HUES48 (cell line): Measurements from ENCODE around the gene CDK13.
"Not testable (repeated sequence)": the region's sequence is repeated elsewhere in the genome, so short reads cannot be mapped to it uniquely, and the experiment has no call there.

ENCODE experiments used
- H3K27ac ChIP-seq: one replicate; pipeline ENCODE4 v1.7.0; 2013; ENCODE audit warnings: low read depth, low read length, inconsistent platforms
- H3K27me3 ChIP-seq: 2 replicates; pipeline ENCODE4 v1.6.1; 2013; ENCODE audit warnings: mild to moderate bottlenecking, low read length; ENCODE audit not compliant: control insufficient read depth, insufficient read depth
- H3K36me3 ChIP-seq: 2 replicates; pipeline ENCODE4 v1.6.1; 2013; ENCODE audit warnings: low read length; ENCODE audit not compliant: control insufficient read depth, insufficient read depth
- H3K4me1 ChIP-seq: 2 replicates; pipeline ENCODE4 v1.6.1; 2013; ENCODE audit warnings: mild to moderate bottlenecking, low read length; ENCODE audit not compliant: control insufficient read depth, insufficient read depth
- H3K4me3 ChIP-seq: 2 replicates; pipeline ENCODE4 v1.5.1; 2013; ENCODE audit warnings: mild to moderate bottlenecking, low read depth, low read length
- H3K9ac ChIP-seq: 2 replicates; pipeline ENCODE4 v1.6.1; 2013; ENCODE audit warnings: mild to moderate bottlenecking, low read depth, low read length, moderate library complexity
- H3K9me3 ChIP-seq: 2 replicates; pipeline ENCODE4 v1.6.1; 2013; ENCODE audit warnings: low read length; ENCODE audit not compliant: control insufficient read depth, insufficient read depth

The CDK13 gene

DNA sequence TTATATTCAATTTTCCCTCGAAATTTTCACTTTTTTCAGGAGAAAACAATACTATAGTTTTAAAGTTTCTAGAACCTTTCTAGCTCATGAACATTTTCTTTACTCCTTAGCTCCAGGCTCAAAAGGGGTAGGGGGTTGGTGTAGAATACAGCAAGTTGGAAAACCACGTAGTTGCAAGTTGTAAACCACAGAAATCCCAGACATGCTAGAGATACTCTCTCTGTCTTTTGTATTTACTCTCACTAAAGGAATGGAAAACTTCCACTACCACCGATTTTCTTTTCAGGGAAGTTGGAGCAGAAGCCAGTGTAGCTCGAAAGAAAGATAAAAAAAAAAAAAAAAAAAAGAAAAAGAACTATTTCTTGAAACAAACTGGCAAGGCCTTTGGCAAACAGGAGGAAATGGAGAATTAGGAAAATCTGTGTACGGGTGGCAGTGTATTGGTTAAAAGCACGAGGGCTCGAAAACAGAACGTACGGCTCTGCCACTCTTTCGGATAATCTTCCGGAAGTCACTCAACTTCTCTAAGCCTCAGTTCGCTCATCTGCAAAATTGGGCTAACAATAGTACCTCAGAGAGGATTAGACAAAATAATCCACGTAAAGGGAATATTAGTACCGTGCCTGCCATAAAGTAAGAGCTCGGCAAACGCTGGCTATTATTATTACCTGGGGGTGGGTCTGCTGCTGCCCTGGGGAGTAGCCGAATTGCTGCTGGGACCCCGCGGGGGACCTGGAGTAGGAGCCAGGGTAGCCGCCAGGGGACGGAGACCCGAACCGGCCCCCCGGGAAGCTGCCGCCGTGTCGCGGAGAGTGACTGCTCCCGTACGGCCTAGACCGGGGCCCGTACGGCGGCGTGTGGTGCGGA is 183.7 kb downstream of the CDK13 start:
- Histone ChIP-seq H3K27me3 (peaks cover 13% of the 10 kb centered on the region), H3K36me3 (peaks cover 12% of the 10 kb centered on the region; the same call in 1 of the 2 replicates), H3K9ac (peak overlapping the region; percentile 90), H3K9me3 (no peaks in the 10 kb centered on the region), H3K4me3 (peak overlapping the region; percentile 90), H3K4me1 (peaks cover 8% of the 10 kb centered on the region; the same call in 1 of the 2 replicates), H3K27ac (peak overlapping the region; percentile 97)

DNA sequence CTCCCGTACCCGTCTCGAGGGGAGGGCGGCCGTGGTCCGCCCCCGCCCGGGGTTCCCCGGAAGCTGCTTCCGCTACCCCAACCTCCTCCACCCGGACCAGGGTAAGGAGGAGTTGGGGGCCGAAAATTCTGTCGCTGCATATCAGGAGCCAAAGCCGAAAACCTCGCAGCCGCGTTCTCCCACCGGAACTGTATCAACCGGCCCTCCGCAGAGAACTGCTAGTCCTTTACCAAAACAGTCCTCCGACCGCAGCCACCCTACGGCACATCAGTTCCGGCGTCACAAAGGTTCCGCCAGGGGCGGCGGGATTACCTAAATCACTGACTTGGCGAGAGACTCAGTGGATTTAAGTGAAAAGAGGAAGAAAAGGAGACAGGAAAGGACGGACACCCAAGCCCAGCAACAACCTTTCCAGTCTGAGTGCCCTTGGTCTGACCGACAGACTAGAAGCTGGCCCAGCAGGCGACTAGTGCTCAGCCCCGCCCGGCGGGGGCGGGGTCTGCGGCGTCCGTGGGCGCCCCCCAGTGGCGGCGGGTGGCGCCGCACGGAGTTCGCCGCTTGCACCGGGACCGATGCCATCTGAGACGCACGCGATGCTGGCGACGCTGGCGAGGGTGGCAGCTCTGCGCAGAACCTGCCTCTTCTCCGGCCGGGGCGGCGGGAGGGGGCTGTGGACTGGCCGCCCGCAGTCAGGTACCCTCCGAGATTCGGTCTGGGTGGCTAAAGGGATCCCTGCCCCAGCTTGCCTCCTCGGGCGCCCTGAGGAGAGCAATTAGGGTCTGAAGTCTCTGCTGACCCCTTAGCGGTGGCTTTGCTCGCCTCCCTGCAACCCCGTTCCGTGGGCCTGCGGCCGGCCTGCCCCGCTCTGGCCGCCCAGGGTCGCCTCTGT is 184.6 kb downstream of the CDK13 start, which contains the start of the genes MPLKIP and SUGCT:
Gene MPLKIP (minus strand): TSS at position 195 of the 889 bp plus-strand sequence. CDS start 55 bp downstream, at position 140.
Gene SUGCT (plus strand): TSS at position 578 of the 889 bp plus-strand sequence.
- peak within 1 kb of the TSS; percentile 90 for H3K4me3 ChIP-seq
- H3K27ac ChIP-seq = peak within 1 kb of the TSS; percentile 97
- no peaks in the 10 kb centered on the region for H3K9me3 ChIP-seq
- peaks cover 13% of the 10 kb centered on the region for H3K27me3 ChIP-seq
- H3K36me3 ChIP-seq = peaks cover 12% of the 10 kb centered on the region; the same call in 1 of the 2 replicates
- H3K9ac ChIP-seq = peak within 1 kb of the TSS; percentile 90
- H3K4me1 ChIP-seq = peaks cover 8% of the 10 kb centered on the region; the same call in 1 of the 2 replicates

DNA sequence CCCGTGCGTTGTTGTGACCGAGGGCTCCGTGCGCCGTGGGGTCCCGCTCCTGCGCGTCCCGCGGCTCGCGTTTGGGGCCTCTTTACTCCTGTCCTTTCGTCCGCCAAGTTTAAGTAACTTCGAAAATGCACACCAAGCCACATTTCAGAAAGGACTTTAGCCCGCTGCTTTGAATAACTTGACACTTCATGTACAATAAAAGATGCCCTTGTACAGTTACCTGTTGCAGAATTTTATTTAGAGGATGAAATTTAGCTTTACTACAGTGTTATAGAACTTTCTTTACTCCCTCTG is 185.2 kb downstream of the CDK13 start:
- H3K9me3 ChIP-seq = no peaks in the 10 kb centered on the region
- peak overlapping the region; percentile 97 for H3K27ac ChIP-seq
- H3K9ac ChIP-seq = no peak overlapping the region
- peaks cover 8% of the 10 kb centered on the region; the same call in 1 of the 2 replicates for H3K4me1 ChIP-seq
- peak overlapping the region; percentile 90 for H3K4me3 ChIP-seq
- H3K36me3 ChIP-seq = peaks cover 12% of the 10 kb centered on the region; the same call in 1 of the 2 replicates
- H3K27me3 ChIP-seq = peaks cover 13% of the 10 kb centered on the region

- no peak overlapping the region for H3K4me3 ChIP-seq
- H3K27ac ChIP-seq = no peak overlapping the region
- H3K9me3 ChIP-seq = no peaks in the 10 kb centered on the region
- peaks cover 13% of the 10 kb centered on the region for H3K27me3 ChIP-seq
- no peak overlapping the region for H3K9ac ChIP-seq
- peaks cover 8% of the 10 kb centered on the region; the same call in 1 of the 2 replicates for H3K4me1 ChIP-seq
- H3K36me3 ChIP-seq = peaks cover 4% of the 10 kb centered on the region; the same call in 1 of the 2 replicates
These were observed 187.5 kb downstream of the CDK13 start for GRCh38 chr7:40137563-40137962.

GRCh38 chr7:40138973-40139372 is 188.9 kb downstream of the CDK13 start:
- H3K36me3 ChIP-seq = no peaks in the 10 kb centered on the region
- H3K4me1 ChIP-seq = no peaks in the 10 kb centered on the region
- peaks cover 13% of the 10 kb centered on the region for H3K27me3 ChIP-seq
- H3K27ac ChIP-seq = no peak overlapping the region
- H3K4me3 ChIP-seq = no peak overlapping the region
- H3K9ac ChIP-seq = no peak overlapping the region
- no peaks in the 10 kb centered on the region for H3K9me3 ChIP-seq

- not testable (repeated sequence) for H3K9ac ChIP-seq, H3K27ac ChIP-seq, H3K36me3 ChIP-seq, H3K9me3 ChIP-seq, H3K4me3 ChIP-seq, H3K4me1 ChIP-seq
- H3K27me3 ChIP-seq = peaks cover 13% of the 10 kb centered on the region
These were observed 189.8 kb downstream of the CDK13 start for GRCh38 chr7:40139891-40140290.

GRCh38 chr7:40141916-40142315 is 191.9 kb downstream of the CDK13 start:
- H3K9me3 ChIP-seq = peaks cover 11% of the 10 kb centered on the region; the same call in 1 of the 2 replicates
- not testable (repeated sequence) for H3K9ac ChIP-seq, H3K36me3 ChIP-seq, H3K27ac ChIP-seq, H3K4me1 ChIP-seq, H3K4me3 ChIP-seq, H3K27me3 ChIP-seq

DNA sequence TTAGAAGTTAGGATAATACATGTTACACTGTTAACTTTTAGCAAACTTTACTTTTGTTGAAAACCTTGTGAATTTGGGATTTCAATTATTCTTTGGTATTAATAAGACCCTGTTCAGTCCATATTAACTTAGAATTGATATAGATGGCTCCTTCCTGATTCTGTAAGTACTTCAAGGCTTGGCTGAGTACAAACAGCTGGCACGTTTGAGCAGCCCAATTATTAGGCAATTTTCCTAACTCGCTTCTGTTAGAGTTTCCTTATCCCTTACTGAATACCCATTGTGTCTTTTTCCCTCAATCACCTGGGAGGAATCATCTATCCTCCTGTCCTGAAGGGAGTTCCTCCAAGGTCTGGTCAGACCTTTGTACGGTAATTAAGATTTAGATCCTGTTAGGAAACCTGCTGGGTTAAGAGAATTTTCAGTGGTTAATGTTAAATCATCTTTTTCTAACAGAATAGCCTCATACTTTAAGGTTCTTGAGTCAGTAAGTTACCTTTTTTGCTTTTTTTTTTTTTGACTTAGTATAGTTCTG is 195.6 kb downstream of the CDK13 start:
- not testable (repeated sequence) for H3K27me3 ChIP-seq, H3K27ac ChIP-seq, H3K36me3 ChIP-seq, H3K4me3 ChIP-seq, H3K4me1 ChIP-seq, H3K9ac ChIP-seq
- peaks cover 12% of the 10 kb centered on the region; the same call in 1 of the 2 replicates for H3K9me3 ChIP-seq

DNA sequence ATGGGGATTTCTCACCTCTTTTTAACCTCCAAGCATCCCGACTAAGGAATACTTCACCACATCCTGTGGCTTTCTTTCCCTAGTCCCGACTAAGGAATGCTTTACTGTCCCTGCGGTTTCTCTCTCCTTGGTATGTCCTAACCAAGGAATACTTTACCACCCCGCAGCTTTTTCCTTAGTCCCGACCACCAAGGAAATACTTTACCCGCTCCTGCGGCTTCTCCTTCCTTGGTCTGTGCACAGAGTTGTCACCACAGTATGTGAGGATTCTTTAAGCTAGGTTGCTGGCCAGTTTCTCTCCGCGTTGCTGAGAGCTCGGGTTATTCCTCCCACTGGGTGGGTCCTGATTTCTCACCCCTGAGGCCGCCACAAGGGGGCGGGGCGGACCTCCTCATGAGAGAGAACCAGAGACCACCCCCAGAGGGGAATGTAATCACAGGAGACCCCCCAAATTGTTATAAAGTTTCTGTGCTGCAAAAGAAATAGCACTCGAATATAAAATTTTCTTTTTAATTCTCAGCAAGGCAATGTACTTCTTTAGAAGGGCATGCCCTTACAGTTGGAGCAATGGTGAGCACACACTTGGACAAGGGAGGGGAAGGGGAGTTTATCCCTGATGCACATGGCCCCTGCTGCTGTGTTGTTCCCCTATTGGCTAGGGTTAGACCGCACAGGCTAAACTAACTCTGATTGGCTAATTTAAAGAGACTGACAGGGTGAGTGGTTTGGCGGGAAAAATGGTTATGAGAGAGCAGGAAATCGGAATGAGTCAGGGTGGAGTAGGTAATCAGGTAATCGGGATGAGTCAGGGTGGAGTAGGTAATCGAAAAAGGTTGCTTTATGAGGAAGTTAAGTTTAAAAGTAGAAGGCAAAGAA is 197.6 kb downstream of the CDK13 start:
- Histone ChIP-seq H3K4me1 (0 out of 2 replicates have a peak, but pooled peaks cover 7% of the 10 kb centered on the region), H3K9me3 (peaks cover 12% of the 10 kb centered on the region; the same call in 1 of the 2 replicates), H3K27ac (no peak overlapping the region), H3K4me3 (no peak overlapping the region), H3K36me3 (no peaks in the 10 kb centered on the region), H3K27me3 (no peaks in the 10 kb centered on the region), H3K9ac (no peak overlapping the region)

DNA sequence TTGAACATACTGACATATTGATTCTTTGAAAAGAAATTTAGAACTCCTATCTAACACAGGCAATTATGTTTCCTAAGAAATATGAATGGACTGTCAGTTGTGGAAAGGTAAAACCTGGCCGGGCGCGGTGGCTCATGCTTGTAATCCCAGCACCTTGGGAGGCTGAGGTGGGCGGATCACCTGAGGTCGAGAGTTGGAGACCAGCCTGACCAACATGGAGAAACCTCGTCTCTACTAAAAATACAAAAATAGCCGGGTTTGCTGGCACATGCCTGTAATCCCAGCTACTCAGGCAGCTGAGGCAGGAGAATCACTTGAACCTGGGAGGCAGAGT is 198.2 kb downstream of the CDK13 start:
- not testable (repeated sequence) for H3K27ac ChIP-seq, H3K9ac ChIP-seq, H3K36me3 ChIP-seq, H3K27me3 ChIP-seq, H3K4me3 ChIP-seq, H3K4me1 ChIP-seq
- peaks cover 12% of the 10 kb centered on the region; the same call in 1 of the 2 replicates for H3K9me3 ChIP-seq
